Midbrain (tissue), 1 donor: Measurements from ENCODE around the gene NKAIN2.
"Not testable (repeated sequence)": the region's sequence is repeated elsewhere in the genome, so short reads cannot be mapped to it uniquely, and the experiment has no call there.

Experiments
- DNase-seq: peaks from one replicate; lab custom pipeline; 2025; lab: John Stamatoyannopoulos, UW

The NKAIN2 gene

GRCh38 chr6:124334359-124334758 is 530.7 kb downstream of the NKAIN2 start:
- no peak for DNase-seq

GRCh38 chr6:124339610-124340334 is 536.1 kb downstream of the NKAIN2 start:
- no peak for DNase-seq

- DNase-seq: not testable (repeated sequence)
These were observed 544.7 kb downstream of the NKAIN2 start for GRCh38 chr6:124348339-124348738.

- no peak for DNase-seq
These were observed 551.5 kb downstream of the NKAIN2 start for GRCh38 chr6:124355146-124355545.

- no peak for DNase-seq
These were observed 552.7 kb downstream of the NKAIN2 start for GRCh38 chr6:124356276-124356810.

- no peak for DNase-seq
These were observed 553.1 kb downstream of the NKAIN2 start for GRCh38 chr6:124356811-124357210.

- DNase-seq: no peak
These were observed 564.5 kb downstream of the NKAIN2 start for GRCh38 chr6:124368131-124368530.

- DNase-seq: no peak
These were observed 568.4 kb downstream of the NKAIN2 start for GRCh38 chr6:124371974-124372475.

GRCh38 chr6:124373386-124373785 is 569.7 kb downstream of the NKAIN2 start:
- no peak for DNase-seq

- DNase-seq: no peak
These were observed 585.5 kb downstream of the NKAIN2 start for GRCh38 chr6:124389127-124389526.

- no peak for DNase-seq
These were observed 589.9 kb downstream of the NKAIN2 start for GRCh38 chr6:124393536-124393935.

- no peak for DNase-seq
These were observed 592.7 kb downstream of the NKAIN2 start for GRCh38 chr6:124396361-124396760.

GRCh38 chr6:124400261-124400999 is 596.8 kb downstream of the NKAIN2 start:
- DNase-seq: peak; percentile 2

GRCh38 chr6:124410425-124410824 is 606.8 kb downstream of the NKAIN2 start:
- not testable (repeated sequence) for DNase-seq

GRCh38 chr6:124412657-124413056 is 609.0 kb downstream of the NKAIN2 start:
- DNase-seq: not testable (repeated sequence)

GRCh38 chr6:124420116-124420840 is 616.6 kb downstream of the NKAIN2 start:
- DNase-seq: no peak

- no peak for DNase-seq
These were observed 620.0 kb downstream of the NKAIN2 start for GRCh38 chr6:124423621-124424020.

- DNase-seq: no peak
These were observed 627.2 kb downstream of the NKAIN2 start for GRCh38 chr6:124430740-124431318.

GRCh38 chr6:124432620-124433019 is 629.0 kb downstream of the NKAIN2 start:
- DNase-seq: no peak

GRCh38 chr6:124433387-124434160 is 629.9 kb downstream of the NKAIN2 start:
- DNase-seq: no peak

GRCh38 chr6:124434421-124434820 is 630.8 kb downstream of the NKAIN2 start:
- DNase-seq: no peak
